Measurements from ENCODE around the gene FBXO28. TPM values are rescaled to one million over a fixed set of nuclear protein-coding genes. Genes with fewer than 3 reads are reported as not detected.

The FBXO28 gene
- total RNA-seq, 1 experiment from 2014 or later: 36.6 TPM

DNA sequence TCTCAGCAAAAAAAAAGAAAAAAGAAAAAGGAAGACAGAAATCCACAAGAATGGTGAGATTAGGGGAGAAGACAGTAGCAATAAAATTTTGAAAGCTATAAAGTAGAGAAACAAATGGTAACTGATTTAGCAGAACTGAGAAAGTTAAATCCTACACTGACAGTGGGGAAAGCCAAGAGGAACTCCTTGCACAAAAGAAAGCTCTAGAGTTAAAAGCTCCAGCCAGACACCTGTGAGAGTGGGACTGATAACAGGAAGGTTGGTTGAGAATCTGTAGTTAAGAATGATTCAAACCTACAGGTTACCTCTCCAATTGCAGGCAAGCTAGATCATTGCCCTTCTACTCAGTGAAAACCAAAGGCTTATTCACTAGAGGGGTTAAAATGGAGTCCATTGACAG lies 23.6 kb downstream of the FBXO28 start:
- no peaks in the 10 kb centered on the region for H3K4me1 ChIP-seq (ENCODE audit: control insufficient read depth, insufficient read depth, low read length)
- 0 out of 2 replicates have a peak, but pooled peaks have one; percentile 21 for ATAC-seq

GRCh38 chr1:224138198-224138597 lies 24.3 kb downstream of the FBXO28 start:
- Histone ChIP-seq H3K36me3 (ENCODE audit: control insufficient read depth, insufficient read depth, low read length) (peaks cover 10% of the 10 kb centered on the region; the same call in 1 of the 2 replicates), H3K4me3 (ENCODE audit: low read depth in 2 of 2, low read length in 2 of 2) (no peak overlapping the region), H3K27me3 (ENCODE audit: control insufficient read depth, insufficient read depth, low read length) (no peaks in the 10 kb centered on the region), H3K27ac (ENCODE audit: low read length) (no peak overlapping the region), H3K4me1 (ENCODE audit: control insufficient read depth, insufficient read depth, low read length) (no peaks in the 10 kb centered on the region), H3K9me3 (ENCODE audit: control insufficient read depth, insufficient read depth, low read depth, low read length) (no peaks in the 10 kb centered on the region)
- POLR2A ChIA-PET: no interaction called here
- intact Hi-C loops (cut with micrococcal nuclease; ENCODE audit: unreplicated experiment) (no loop called here), in situ Hi-C loops (cut with HindIII; ENCODE audit: low pct_unique_long_range_greater_than_20kb, low sequenced_read_pairs) (no loop called here)
- no TSS peak for BruUV-seq (replicated peaks)
- CTCF ChIA-PET: no interaction called here
- DNase-seq (ENCODE audit: low read depth, low spot score) (no peak), ATAC-seq (no peak)
- no peak for TF ChIP-seq CTCF (IDR thresholded peaks at IDR 0.05)
- TF ChIP-seq, protein P1, sequence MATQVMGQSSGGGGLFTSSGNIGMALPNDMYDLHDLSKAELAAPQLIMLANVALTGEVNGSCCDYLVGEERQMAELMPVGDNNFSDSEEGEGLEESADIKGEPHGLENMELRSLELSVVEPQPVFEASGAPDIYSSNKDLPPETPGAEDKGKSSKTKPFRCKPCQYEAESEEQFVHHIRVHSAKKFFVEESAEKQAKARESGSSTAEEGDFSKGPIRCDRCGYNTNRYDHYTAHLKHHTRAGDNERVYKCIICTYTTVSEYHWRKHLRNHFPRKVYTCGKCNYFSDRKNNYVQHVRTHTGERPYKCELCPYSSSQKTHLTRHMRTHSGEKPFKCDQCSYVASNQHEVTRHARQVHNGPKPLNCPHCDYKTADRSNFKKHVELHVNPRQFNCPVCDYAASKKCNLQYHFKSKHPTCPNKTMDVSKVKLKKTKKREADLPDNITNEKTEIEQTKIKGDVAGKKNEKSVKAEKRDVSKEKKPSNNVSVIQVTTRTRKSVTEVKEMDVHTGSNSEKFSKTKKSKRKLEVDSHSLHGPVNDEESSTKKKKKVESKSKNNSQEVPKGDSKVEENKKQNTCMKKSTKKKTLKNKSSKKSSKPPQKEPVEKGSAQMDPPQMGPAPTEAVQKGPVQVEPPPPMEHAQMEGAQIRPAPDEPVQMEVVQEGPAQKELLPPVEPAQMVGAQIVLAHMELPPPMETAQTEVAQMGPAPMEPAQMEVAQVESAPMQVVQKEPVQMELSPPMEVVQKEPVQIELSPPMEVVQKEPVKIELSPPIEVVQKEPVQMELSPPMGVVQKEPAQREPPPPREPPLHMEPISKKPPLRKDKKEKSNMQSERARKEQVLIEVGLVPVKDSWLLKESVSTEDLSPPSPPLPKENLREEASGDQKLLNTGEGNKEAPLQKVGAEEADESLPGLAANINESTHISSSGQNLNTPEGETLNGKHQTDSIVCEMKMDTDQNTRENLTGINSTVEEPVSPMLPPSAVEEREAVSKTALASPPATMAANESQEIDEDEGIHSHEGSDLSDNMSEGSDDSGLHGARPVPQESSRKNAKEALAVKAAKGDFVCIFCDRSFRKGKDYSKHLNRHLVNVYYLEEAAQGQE (IDR thresholded peaks at IDR 0.05; ENCODE audit: insufficient read depth in 1 of 2, low read depth in 2 of 2, low read length in 1 of 2): no peak
- TF ChIP-seq TCF7L2 (IDR thresholded peaks at IDR 0.05; ENCODE audit: low read depth, low read length): no peak
- no peak for TF ChIP-seq POLR2AphosphoS5 (IDR thresholded peaks at IDR 0.05; ENCODE audit: low read depth, low read length)
- no peak for TF ChIP-seq SIN3A (IDR thresholded peaks at IDR 0.05; ENCODE audit: borderline replicate concordance, insufficient read depth, low read depth, low read length)

More for the DNA sequence above, 23.6 kb downstream of the FBXO28 start:
- H3K4me3 ChIP-seq (ENCODE audit: low read depth in 2 of 2, low read length in 2 of 2): no peak overlapping the region
- no peak overlapping the region for H3K27ac ChIP-seq (ENCODE audit: low read length)
- in situ Hi-C loops (cut with HindIII; ENCODE audit: low pct_unique_long_range_greater_than_20kb, low sequenced_read_pairs): no loop called here
- H3K9me3 ChIP-seq (ENCODE audit: control insufficient read depth, insufficient read depth, low read depth, low read length): no peaks in the 10 kb centered on the region
- intact Hi-C loops (cut with micrococcal nuclease; ENCODE audit: unreplicated experiment): no loop called here
- DNase-seq (ENCODE audit: low read depth, low spot score): no peak
- H3K36me3 ChIP-seq (ENCODE audit: control insufficient read depth, insufficient read depth, low read length): peaks cover 10% of the 10 kb centered on the region; the same call in 1 of the 2 replicates
- TF ChIP-seq TCF7L2 (IDR thresholded peaks at IDR 0.05; ENCODE audit: low read depth, low read length): no peak
- H3K27me3 ChIP-seq (ENCODE audit: control insufficient read depth, insufficient read depth, low read length): no peaks in the 10 kb centered on the region
- POLR2A ChIA-PET: no interaction called here
- CTCF ChIA-PET: no interaction called here
- TSS peak; percentile 39 for BruUV-seq (replicated peaks)

DNA sequence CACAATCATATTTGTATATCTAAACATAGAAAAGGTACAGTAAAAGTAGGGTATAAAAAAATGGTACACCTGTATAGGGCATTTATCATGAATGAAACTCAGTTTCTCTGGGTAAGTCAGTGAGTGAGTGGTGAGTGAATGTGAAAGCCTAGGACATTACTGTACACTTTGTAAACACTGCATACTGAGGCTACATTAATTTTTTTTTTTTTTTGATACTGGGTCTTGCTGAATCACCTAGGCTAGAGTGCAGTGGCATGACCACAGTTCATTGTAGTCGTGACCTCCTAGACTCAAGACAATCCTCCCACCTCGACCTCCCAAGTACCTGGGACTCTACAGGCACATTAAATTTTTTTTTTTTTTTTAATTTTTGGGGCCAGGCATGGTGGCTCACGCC lies 27.8 kb downstream of the FBXO28 start:
- TF ChIP-seq, protein P1 (IDR thresholded peaks at IDR 0.05; ENCODE audit: insufficient read depth in 1 of 2, low read depth in 2 of 2, low read length in 1 of 2): no peak
- TF ChIP-seq SIN3A (IDR thresholded peaks at IDR 0.05; ENCODE audit: borderline replicate concordance, insufficient read depth, low read depth, low read length): no peak
- no peak for TF ChIP-seq TCF7L2 (IDR thresholded peaks at IDR 0.05; ENCODE audit: low read depth, low read length)
- TF ChIP-seq POLR2AphosphoS5 (IDR thresholded peaks at IDR 0.05; ENCODE audit: low read depth, low read length): no peak
- TF ChIP-seq CTCF (IDR thresholded peaks at IDR 0.05): no peak
- no peak overlapping the region for H3K4me3 ChIP-seq (ENCODE audit: low read depth in 2 of 2, low read length in 2 of 2)
- DNase-seq (ENCODE audit: low read depth, low spot score) (no peak), ATAC-seq (no peak)
- H3K4me1 ChIP-seq (ENCODE audit: control insufficient read depth, insufficient read depth, low read length): no peaks in the 10 kb centered on the region
- BruUV-seq (replicated peaks): no TSS peak
- H3K27ac ChIP-seq (ENCODE audit: low read length): no peak overlapping the region
- intact Hi-C loops (cut with micrococcal nuclease; ENCODE audit: unreplicated experiment) (no loop called here), in situ Hi-C loops (cut with HindIII; ENCODE audit: low pct_unique_long_range_greater_than_20kb, low sequenced_read_pairs) (no loop called here)
- H3K27me3 ChIP-seq (ENCODE audit: control insufficient read depth, insufficient read depth, low read length): no peaks in the 10 kb centered on the region
- ChIA-PET CTCF (no interaction called here), POLR2A (no interaction called here)
- peaks cover 2% of the 10 kb centered on the region; the same call in 1 of the 2 replicates for H3K36me3 ChIP-seq (ENCODE audit: control insufficient read depth, insufficient read depth, low read length)
- H3K9me3 ChIP-seq (ENCODE audit: control insufficient read depth, insufficient read depth, low read depth, low read length): no peaks in the 10 kb centered on the region

Data from Panc1 (cell line).